ENCODE results near the gene WIPF3. TPM values are rescaled to one million over a fixed set of nuclear protein-coding genes. Genes with fewer than 3 reads are reported as not detected.

WIPF3 gene
- total and polyA plus RNA-seq, 2 donors (not counting 1 experiment from before 2014, with no cell fraction given), result not detected

DNA sequence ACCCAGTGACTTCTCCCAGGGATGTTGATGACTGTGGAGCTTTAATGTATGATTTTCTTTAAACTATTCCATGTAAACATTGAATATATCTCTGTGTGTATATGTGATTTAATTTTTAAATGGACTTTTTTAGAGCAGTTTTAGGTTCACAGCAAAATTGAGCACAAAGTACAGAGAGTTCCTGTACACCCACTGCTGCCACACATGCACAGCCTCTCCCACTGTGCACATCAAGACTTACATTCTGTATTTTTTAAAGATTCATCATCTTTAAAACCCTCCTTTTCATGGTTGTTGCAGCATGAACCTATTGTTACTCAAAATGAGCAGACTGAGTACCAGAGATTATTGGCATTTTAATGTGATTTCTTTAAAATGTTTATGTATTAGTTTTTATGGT, 51.3 kb downstream of the WIPF3 start:
- no peak overlapping the region for H3K4me2 ChIP-seq (replicated peaks; ENCODE audit: low read depth, low read length, poor library complexity, severe bottlenecking)
- ATAC-seq (ENCODE audit: low read depth) (no peak), DNase-seq (no peak)
- H3K79me2 ChIP-seq (ENCODE audit: control insufficient read depth, insufficient read depth, low read length), result no peaks in the 10 kb centered on the region
- H3K4me1 ChIP-seq (ENCODE audit: control insufficient read depth in 2 of 2, insufficient read depth in 2 of 2, low read length in 2 of 2), result no peaks in the 10 kb centered on the region
- Mint-ChIP-seq H3K27ac (no peak overlapping the region), H3K4me1 (no peaks in the 10 kb centered on the region), H3K27me3 (peaks cover 12% of the 10 kb centered on the region), H3K4me3 (no peak overlapping the region), H3K9me3 (ENCODE audit: insufficient read depth) (no peaks in the 10 kb centered on the region)
- no peak overlapping the region for H2AFZ ChIP-seq (ENCODE audit: insufficient read depth, low read depth, low read length, poor library complexity, severe bottlenecking)
- ChIA-PET POLR2A (no interaction called here), CTCF (no interaction called here)
- no peak overlapping the region for H3K27ac ChIP-seq (ENCODE audit: low read length in 2 of 2)
- no peak overlapping the region for H3K4me3 ChIP-seq (ENCODE audit: control extremely low read depth in 1 of 5, extremely low read depth in 1 of 5, insufficient read depth in 1 of 5, low read depth in 2 of 5, low read length in 4 of 5)
- no peaks in the 10 kb centered on the region for H4K20me1 ChIP-seq (ENCODE audit: control insufficient read depth, insufficient read depth, low read length, poor library complexity, severe bottlenecking)
- no peaks in the 10 kb centered on the region for H3K9me3 ChIP-seq (ENCODE audit: control extremely low read depth in 1 of 3, control insufficient read depth in 2 of 3, insufficient read depth in 1 of 3, low read length in 2 of 3)
- H3K27me3 ChIP-seq (replicated peaks in 1 of 4; ENCODE audit: control extremely low read depth in 1 of 4, control insufficient read depth in 3 of 4, insufficient read depth in 4 of 4, low read length in 3 of 4), result peaks cover 0 to 5% (median 1%) of the 10 kb centered on the region in 4 experiments
- no peaks in the 10 kb centered on the region for H3K36me3 ChIP-seq (replicated peaks in 1 of 2; ENCODE audit: control extremely low read depth in 1 of 2, control insufficient read depth in 1 of 2, extremely low read depth in 1 of 2, insufficient read depth in 2 of 2, low read length in 1 of 2)
- H3K9ac ChIP-seq (ENCODE audit: low read length), result no peak overlapping the region
- intact Hi-C loops (cut with micrococcal nuclease), result no loop called here
- TF ChIP-seq, protein P1, sequence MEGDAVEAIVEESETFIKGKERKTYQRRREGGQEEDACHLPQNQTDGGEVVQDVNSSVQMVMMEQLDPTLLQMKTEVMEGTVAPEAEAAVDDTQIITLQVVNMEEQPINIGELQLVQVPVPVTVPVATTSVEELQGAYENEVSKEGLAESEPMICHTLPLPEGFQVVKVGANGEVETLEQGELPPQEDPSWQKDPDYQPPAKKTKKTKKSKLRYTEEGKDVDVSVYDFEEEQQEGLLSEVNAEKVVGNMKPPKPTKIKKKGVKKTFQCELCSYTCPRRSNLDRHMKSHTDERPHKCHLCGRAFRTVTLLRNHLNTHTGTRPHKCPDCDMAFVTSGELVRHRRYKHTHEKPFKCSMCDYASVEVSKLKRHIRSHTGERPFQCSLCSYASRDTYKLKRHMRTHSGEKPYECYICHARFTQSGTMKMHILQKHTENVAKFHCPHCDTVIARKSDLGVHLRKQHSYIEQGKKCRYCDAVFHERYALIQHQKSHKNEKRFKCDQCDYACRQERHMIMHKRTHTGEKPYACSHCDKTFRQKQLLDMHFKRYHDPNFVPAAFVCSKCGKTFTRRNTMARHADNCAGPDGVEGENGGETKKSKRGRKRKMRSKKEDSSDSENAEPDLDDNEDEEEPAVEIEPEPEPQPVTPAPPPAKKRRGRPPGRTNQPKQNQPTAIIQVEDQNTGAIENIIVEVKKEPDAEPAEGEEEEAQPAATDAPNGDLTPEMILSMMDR (IDR thresholded peaks at IDR 0.05), result no peak
- no peak for TF ChIP-seq EZH2 (IDR thresholded peaks at IDR 0.05; ENCODE audit: borderline replicate concordance, insufficient read depth, low read depth, low read length, poor library complexity, severe bottlenecking)

DNA sequence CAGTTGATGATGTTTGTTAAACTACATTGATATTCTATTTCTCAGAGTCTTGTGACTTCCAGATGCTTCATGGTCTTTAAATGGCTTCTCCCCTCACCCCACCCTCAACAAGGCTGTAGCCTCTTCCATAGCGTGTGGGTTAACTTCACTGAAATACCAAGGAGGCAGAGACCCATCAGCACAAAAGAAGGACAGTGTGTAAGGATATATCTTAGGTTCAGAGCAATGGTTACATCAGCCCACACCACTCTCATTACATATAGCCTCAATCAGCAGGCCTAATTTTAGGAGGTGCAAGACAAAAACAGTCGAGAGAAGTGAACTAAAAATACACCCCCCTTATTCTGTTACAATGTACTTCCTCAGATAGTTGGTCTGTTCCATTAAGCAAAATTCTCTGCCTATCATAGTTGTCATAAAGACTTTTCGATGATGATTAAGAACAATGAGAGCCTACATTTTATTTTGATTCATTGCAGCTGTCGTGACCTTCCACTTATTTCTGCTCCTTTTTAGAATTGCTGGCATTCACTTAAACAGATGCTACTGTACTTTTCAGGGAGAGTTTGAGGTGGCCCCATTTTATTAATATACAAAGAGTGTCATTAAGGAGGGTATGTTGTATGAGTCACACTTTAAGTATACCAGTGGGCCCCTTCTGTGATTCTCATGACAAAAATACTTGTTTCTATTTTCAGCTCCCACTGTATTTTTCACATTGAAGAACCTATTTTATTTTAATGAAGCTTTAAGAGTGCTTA, 52.1 kb downstream of the WIPF3 start:
- WGBS (ENCODE audit: insufficient coverage), result no CpG with 5 or more reads among the region's 4 CpGs
- Histone ChIP-seq H3K9me3 (ENCODE audit: control extremely low read depth in 1 of 3, control insufficient read depth in 2 of 3, insufficient read depth in 1 of 3, low read length in 2 of 3) (no peaks in the 10 kb centered on the region), H3K4me3 (ENCODE audit: control extremely low read depth in 1 of 5, extremely low read depth in 1 of 5, insufficient read depth in 1 of 5, low read depth in 2 of 5, low read length in 4 of 5) (no peak overlapping the region), H3K79me2 (ENCODE audit: control insufficient read depth, insufficient read depth, low read length) (no peaks in the 10 kb centered on the region), H2AFZ (ENCODE audit: insufficient read depth, low read depth, low read length, poor library complexity, severe bottlenecking) (no peak overlapping the region), H3K9ac (ENCODE audit: low read length) (no peak overlapping the region), H3K4me2 (replicated peaks; ENCODE audit: low read depth, low read length, poor library complexity, severe bottlenecking) (no peak overlapping the region), H3K36me3 (replicated peaks in 1 of 2; ENCODE audit: control extremely low read depth in 1 of 2, control insufficient read depth in 1 of 2, extremely low read depth in 1 of 2, insufficient read depth in 2 of 2, low read length in 1 of 2) (no peaks in the 10 kb centered on the region), H3K4me1 (ENCODE audit: control insufficient read depth in 2 of 2, insufficient read depth in 2 of 2, low read length in 2 of 2) (no peaks in the 10 kb centered on the region), H3K27me3 (replicated peaks in 1 of 4; ENCODE audit: control extremely low read depth in 1 of 4, control insufficient read depth in 3 of 4, insufficient read depth in 4 of 4, low read length in 3 of 4) (peaks cover 0 to 5% (median 1%) of the 10 kb centered on the region in 4 experiments), H3K27ac (ENCODE audit: low read length in 2 of 2) (no peak overlapping the region), H4K20me1 (ENCODE audit: control insufficient read depth, insufficient read depth, low read length, poor library complexity, severe bottlenecking) (no peaks in the 10 kb centered on the region)
- CTCF ChIA-PET, result no interaction called here
- Mint-ChIP-seq H3K9me3 (ENCODE audit: insufficient read depth) (no peaks in the 10 kb centered on the region), H3K4me3 (no peak overlapping the region), H3K4me1 (no peaks in the 10 kb centered on the region), H3K27ac (no peak overlapping the region), H3K27me3 (peaks cover 12% of the 10 kb centered on the region)
- intact Hi-C loops (cut with micrococcal nuclease), result no loop called here
- no peak for DNase-seq
- POLR2A ChIA-PET, result no interaction called here
- no peak for TF ChIP-seq EZH2 (IDR thresholded peaks at IDR 0.05; ENCODE audit: borderline replicate concordance, insufficient read depth, low read depth, low read length, poor library complexity, severe bottlenecking)
- TF ChIP-seq, protein P1 (IDR thresholded peaks at IDR 0.05), result no peak
- no peak for ATAC-seq (ENCODE audit: low read depth)
